HG02588 (cell line): ENCODE measurements around the gene DCBLD1.
A peak's percentile ranks its signal among the peaks of the same experiment; 100 is the strongest.

ENCODE experiments used
- ATAC-seq: cut with Tn5 transposase; IDR thresholded peaks from one replicate; pipeline ENCODE4 v1.9.1; 2021; ENCODE audit warnings: mild to moderate bottlenecking, moderate library complexity; ENCODE audit not compliant: unreplicated experiment

The DCBLD1 gene

GRCh38 chr6:117521791-117522502 lies 39.5 kb downstream of the DCBLD1 start:
- ATAC-seq: no peak

DNA sequence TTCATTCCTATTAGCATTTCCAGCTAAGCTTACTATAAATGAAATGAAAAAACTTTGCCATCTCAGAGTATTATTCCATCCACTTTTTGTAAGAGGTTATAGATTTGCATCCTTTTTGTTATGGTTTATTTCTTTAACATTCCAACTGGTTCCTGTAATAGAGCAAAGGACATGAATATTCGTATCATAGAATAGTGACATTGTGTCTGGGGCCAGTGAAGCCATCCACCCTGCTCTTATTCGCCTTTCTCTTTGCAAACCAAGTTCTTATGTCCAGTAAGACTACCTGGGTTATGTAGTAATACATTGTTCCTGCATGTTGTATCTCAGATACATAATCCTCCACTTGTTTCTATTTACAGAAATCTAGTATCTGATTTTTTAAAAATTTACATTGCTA lies 43.1 kb downstream of the DCBLD1 start:
- ATAC-seq: no peak

DNA sequence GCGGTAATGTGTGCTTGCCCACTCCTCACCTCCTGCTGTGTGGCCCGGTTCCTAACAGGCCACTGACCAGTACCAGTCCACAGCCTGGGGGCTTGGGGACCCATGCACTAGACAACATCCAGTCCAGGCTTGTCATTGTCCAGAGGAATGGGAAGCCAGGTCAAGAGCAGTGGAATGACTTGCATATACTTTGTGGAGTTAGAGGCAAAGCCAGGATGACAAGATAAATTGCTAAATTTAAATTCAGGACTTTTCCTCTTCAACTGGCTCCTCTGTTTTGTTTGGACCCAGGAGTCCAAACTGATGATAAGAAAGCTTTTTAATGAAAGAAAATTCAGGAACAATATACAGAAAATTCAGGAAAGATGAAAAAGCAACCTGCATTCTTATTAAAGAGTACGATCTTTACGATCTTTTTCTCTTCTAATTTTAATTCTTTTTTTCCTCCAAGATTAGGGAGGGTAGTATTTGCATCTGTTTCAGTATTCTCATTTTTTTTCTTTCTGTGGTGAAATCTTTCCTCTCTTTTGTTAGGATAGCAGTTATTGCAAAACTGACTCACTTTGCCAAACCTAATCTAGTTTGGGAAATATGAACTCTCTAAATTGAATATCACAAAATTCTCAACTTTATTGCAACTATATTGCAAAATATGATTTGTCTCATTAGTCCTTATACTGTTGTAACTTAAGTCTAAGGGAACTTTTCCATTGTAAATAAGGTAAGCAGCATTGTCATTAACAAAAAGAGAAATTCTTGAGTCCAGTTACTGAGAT lies 48.2 kb downstream of the DCBLD1 start:
- ATAC-seq: no peak

DNA sequence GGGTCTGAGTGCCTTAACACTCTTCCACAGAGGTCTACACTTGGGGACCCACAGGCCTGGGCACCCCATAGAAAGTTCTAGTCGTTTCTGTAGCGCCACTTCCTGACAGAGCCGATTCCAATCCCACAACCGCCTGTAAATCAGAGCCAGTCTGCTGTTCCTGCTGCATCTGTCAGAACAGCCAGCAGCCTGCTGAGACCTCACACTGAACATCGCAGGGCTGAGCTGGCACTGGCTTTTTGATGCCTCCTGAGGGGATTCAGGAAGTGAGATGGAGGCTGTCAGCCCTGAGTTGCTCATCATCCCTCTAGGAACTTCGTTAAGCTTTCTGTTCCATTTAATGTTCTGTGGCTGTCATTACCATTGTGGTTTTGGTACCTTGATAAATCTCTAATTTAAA lies 48.9 kb downstream of the DCBLD1 start:
- ATAC-seq: no peak

- ATAC-seq: no peak
Measured at GRCh38 chr6:117531809-117532725, 49.6 kb downstream of the DCBLD1 start.

GRCh38 chr6:117533775-117534174 lies 51.3 kb downstream of the DCBLD1 start:
- no peak for ATAC-seq

DNA sequence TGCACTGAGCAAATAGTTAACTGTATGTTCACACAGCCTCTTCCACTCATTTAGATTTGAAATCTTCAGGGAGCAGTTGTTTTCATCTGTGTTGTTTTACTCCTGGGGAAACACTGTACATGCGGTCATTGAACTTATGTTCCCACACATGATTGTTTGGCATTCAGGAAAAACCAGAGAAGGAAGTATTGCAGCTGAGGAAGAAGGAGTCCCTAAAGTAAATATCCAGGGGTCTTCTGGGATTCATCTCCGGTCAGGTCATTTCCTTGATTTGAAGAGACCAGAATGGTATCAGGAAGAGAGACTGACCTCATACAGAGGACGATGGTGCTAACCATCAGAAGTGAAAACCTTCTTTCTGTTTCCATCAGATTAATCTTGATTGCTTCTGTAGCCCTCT lies 52.5 kb downstream of the DCBLD1 start:
- no peak for ATAC-seq

DNA sequence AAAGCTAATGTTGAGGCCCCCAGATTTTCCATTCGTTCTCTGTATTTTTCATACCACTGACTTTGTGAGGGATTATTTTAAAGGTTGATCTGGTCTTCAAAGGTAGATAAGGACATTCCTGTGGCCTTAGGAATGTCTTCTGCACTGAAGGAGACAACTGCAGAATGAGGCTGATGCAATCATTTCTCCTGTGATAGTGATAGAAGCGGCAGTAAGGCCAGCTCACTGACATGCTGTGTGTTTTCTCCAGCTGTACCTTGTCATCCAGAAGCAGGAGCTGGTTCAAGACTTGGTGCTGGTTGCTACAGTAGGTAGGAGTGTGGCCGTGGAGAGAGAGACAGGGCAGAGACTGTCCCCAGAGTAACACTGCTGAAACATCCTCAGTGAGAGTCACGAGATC lies 53.8 kb downstream of the DCBLD1 start:
- ATAC-seq: no peak

GRCh38 chr6:117538615-117539014 lies 56.1 kb downstream of the DCBLD1 start:
- no peak for ATAC-seq

GRCh38 chr6:117540670-117541069 lies 58.2 kb downstream of the DCBLD1 start:
- ATAC-seq: no peak

- no peak for ATAC-seq
Measured at GRCh38 chr6:117542493-117542892, 60.0 kb downstream of the DCBLD1 start.

- no peak for ATAC-seq
Measured at GRCh38 chr6:117544716-117545115, 62.2 kb downstream of the DCBLD1 start.

GRCh38 chr6:117545161-117545595 lies 62.7 kb downstream of the DCBLD1 start:
- ATAC-seq: no peak

DNA sequence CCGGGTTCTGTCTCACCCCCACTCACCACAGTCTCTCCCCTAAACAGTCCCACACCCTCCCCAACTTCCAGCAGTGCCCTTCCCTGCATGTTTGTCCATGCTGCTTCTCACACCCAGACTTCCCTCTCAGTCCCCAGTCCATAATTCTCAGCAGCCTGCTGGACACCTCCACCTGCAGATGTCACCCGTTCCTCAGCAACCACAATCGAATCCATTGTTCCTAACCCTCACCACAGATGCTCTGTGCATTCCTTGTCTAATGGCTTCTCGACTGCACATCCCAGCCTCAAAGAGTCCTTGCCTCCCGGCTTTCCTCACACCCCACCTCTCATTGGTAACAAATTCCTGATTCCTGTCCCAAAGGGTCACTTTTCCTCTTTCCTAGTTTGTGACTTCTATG lies 64.2 kb downstream of the DCBLD1 start:
- ATAC-seq: no peak

DNA sequence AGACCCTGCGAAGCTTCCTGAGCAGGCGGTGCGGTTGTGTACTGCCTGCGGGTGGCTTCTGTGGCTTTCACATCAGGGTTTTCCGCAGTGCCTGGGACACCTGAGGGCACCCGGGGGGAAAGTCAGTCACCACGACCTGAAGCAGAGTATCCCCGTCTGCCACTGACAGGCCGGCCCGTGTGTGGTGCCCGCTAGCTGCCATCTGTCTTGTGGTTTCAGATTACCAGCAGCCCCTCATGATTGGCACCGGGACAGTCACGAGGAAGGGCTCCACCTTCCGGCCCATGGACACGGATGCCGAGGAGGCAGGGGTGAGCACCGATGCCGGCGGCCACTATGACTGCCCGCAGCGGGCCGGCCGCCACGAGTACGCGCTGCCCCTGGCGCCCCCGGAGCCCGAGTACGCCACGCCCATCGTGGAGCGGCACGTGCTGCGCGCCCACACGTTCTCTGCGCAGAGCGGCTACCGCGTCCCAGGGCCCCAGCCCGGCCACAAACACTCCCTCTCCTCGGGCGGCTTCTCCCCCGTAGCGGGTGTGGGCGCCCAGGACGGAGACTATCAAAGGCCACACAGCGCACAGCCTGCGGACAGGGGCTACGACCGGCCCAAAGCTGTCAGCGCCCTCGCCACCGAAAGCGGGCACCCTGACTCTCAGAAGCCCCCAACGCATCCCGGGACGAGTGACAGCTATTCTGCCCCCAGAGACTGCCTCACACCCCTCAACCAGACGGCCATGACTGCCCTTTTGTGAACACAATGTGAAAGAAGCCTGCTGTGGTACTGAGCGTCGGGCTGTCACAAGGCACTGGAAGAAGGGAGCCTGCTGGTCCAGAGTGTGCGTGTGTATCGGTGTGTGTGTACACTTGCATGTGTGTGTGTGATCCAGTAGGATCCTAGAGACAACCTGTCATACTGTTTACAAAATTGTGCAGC lies 65.5 kb downstream of the DCBLD1 start:
- peak; percentile 57 for ATAC-seq

GRCh38 chr6:117548797-117549301 lies 66.4 kb downstream of the DCBLD1 start:
- no peak for ATAC-seq

- ATAC-seq: no peak
Measured at GRCh38 chr6:117549611-117550010, 67.1 kb downstream of the DCBLD1 start.

- ATAC-seq: no peak
Measured at GRCh38 chr6:117550078-117550600, 67.7 kb downstream of the DCBLD1 start.

DNA sequence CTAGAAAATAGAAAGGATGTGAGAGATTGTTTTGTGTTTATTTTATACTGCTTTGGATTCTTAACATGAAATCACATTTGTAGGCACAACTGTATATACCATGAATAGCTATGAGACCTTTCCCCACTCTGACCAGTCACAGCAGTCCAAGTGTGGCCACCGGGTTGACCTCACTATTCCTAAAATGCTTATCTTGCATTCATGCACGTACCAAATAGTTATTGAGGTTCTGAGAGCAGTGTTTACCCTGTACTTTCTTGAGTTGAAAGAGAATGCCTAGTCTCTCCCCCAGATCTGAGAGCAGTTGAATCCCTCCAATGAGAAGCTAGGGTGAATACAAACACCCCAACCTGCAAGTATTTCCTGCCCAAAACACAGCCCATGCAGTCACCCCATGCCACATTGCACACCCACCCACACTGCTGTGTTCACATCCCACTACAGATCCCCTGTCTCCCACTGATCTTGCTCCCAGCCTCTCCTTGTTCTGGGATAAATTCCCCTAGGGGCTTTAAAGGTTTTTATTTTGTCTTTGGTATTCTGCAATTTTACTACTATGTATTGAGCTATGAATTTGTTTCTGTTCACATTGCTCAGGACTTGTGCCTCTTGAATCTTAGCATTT lies 68.3 kb downstream of the DCBLD1 start:
- no peak for ATAC-seq
